NB4 (cell line): ENCODE data around the gene TRIM38.

Experiments
- DNase-seq: peaks from one replicate; pipeline ENCODE4 v3.0.0; 2010; ENCODE audit warnings: low read depth
- H3K4me3 ChIP-seq: one replicate; pipeline ENCODE4 v1.5.1; 2011; ENCODE audit warnings: mild to moderate bottlenecking, low read depth, low read length, moderate library complexity
- MYC ChIP-seq: IDR thresholded peaks from 2 replicates; pipeline ENCODE4 v1.6.1; 2011; ENCODE audit warnings: low read depth, low read length
- POLR2A ChIP-seq: IDR thresholded peaks from 2 replicates; pipeline ENCODE4 v1.6.1; 2011; ENCODE audit warnings: mild to moderate bottlenecking; ENCODE audit not compliant: insufficient read length; ENCODE audit errors: extremely low read depth
- TF ChIP-seq, protein P1 (sequence below): IDR thresholded peaks from 2 replicates; pipeline ENCODE4 v1.6.1; 2011; ENCODE audit warnings: low read depth, low read length
- TF ChIP-seq, protein P2 (sequence below): IDR thresholded peaks from one replicate; pipeline ENCODE4 v1.5.1; 2012; ENCODE audit warnings: low read depth, low read length

Gene TRIM38

DNA sequence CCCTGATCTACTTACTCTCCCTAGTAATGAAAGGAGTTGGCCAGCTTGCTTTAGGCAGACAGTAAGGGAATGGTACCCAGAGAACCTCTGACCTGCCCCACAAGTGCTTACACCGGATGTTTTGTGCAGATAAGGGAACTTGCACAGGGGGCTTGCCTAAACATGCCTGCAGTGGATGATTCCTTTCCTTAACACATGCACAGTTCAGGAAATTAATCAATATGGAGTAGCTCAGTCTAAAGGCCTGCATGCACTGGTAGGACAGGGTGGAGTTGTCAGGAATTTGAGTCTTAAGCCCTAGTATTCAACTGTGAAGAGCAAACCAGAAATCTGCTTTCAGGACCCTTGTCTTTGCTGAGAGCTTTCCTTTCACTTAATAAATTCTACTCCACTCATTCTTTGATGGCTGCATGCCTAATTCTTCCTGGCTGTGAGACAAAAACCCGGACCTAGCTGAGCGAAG is 3.9 kb upstream of the TRIM38 start:
- DNase-seq, result no peak
- TF ChIP-seq POLR2A (no peak), MYC (no peak)
- TF ChIP-seq, protein P1, sequence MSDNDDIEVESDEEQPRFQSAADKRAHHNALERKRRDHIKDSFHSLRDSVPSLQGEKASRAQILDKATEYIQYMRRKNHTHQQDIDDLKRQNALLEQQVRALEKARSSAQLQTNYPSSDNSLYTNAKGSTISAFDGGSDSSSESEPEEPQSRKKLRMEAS, result no peak
- TF ChIP-seq, protein P2, sequence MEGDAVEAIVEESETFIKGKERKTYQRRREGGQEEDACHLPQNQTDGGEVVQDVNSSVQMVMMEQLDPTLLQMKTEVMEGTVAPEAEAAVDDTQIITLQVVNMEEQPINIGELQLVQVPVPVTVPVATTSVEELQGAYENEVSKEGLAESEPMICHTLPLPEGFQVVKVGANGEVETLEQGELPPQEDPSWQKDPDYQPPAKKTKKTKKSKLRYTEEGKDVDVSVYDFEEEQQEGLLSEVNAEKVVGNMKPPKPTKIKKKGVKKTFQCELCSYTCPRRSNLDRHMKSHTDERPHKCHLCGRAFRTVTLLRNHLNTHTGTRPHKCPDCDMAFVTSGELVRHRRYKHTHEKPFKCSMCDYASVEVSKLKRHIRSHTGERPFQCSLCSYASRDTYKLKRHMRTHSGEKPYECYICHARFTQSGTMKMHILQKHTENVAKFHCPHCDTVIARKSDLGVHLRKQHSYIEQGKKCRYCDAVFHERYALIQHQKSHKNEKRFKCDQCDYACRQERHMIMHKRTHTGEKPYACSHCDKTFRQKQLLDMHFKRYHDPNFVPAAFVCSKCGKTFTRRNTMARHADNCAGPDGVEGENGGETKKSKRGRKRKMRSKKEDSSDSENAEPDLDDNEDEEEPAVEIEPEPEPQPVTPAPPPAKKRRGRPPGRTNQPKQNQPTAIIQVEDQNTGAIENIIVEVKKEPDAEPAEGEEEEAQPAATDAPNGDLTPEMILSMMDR, result no peak
- H3K4me3 ChIP-seq, result no peak overlapping the region

DNA sequence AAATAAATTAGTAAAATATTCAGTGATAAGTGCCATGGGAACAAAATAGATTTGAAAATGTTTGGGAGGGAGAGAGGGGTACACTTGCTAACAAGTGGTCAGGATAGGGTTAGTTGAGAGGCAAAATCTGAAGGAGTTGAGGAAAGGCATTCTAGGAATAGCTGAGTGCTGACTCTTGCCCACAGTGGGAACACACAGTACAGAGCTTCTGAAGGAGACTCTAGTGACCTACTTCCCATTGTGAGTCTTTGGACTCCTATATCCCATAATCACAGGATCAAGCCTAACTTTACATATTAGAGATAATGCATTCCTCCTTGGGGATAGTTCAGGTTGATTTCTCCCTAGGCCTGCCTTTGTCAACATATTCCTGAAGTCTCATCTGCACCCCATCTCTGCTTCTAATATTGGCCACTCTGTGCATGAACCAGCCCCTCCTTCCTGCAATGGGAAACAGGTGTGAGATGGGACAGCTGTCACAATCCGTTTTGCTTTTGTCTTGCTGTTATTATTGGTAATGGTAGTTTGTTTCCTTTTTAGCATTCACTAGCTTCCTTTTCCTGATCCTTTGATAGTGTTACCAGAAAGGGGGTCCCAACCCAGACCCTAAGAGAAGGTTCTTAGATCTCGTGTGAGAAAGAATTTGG is 2.6 kb upstream of the TRIM38 start:
- TF ChIP-seq POLR2A (no peak), MYC (no peak)
- TF ChIP-seq, protein P1, result no peak
- TF ChIP-seq, protein P2, result no peak
- no peak for DNase-seq
- no peak overlapping the region for H3K4me3 ChIP-seq

DNA sequence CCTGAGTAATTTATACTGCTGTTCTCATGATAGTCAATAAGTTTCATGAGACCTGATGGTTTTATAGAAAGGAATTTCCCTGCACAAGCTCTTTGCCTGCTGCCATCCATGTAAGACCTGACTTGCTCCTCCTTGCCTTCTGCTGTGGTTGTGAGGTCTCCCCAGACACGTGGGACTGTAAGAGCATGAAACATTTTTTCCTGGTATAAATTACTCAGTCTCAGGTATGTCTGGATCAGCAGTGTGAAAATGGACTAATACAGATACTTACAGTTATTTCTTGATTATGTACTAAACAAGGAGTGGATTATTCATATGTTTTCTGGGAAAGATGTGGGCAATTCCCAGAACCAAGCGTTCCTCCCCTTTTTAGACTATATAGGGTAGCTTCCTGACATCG is 1.9 kb upstream of the TRIM38 start:
- no peak overlapping the region for H3K4me3 ChIP-seq
- TF ChIP-seq, protein P2, result no peak
- TF ChIP-seq POLR2A, result no peak
- no peak for TF ChIP-seq MYC
- TF ChIP-seq, protein P1, result no peak

DNA sequence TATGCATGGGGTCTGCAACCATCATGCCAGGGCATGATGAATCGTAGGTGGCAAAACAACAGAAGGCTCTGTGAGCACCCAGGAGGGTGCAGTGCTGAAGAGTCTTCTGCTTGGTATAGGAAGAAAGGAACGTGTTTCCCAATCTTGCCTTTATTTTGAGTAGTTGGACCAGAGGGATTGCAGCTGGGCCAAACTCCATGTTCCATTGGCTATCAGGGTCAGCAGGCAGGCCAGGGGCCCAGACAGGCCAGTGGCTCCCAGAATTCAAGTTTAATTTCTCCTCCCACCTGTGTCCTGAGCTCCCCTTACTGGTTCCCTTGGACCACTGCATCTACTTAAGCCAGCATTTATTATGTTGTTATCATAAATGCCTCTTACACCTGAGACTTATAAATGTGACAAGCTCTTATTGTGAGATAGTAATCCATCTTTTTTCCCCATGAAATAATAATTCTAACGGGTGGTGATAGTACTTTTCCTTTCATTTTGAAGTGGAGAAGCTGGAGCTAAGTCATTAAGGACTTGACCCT is 918 bp upstream of the TRIM38 start:
- peak overlapping the region; percentile 80 for H3K4me3 ChIP-seq
- DNase-seq, result peak; percentile 27
- TF ChIP-seq POLR2A, result no peak
- TF ChIP-seq MYC, result no peak
- TF ChIP-seq, protein P1, result no peak
- TF ChIP-seq, protein P2, result no peak

More for the DNA sequence above, 1.9 kb upstream of the TRIM38 start:
- no peak for DNase-seq

DNA sequence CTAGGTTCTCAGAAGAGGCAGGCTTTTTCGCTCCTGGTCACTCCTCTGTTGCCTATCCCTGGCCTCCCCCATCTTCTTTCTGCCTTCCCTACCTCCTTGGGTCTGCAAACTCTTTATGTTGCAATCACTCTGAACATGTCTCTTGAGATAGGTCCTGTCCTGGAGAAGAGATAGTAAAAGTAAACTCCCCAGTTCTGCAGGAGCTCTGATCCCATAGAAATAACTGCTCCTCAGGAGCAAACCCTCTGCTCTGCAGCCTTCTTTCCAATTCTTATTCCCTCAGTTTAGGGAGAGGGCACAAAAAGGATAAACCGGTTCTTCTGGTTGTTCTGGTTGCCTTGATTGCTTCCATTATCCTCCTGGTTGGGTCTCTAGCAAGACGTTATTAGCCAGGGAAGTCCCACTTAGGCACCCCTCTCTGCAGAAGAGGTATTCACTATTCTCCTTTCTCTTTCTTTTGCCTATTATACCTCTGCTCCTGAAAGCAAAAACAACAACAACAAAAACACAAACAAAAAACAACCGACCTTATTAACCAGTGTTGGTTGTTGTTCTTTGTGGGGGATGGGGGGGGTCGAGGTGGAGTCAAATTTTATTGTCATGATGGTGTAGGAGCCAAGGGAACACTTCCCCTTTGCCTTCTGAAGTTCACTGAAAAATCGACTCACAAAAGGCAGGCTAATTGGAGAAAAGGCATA is 973 bp downstream of the TRIM38 start:
- peak; percentile 75 for DNase-seq
- H3K4me3 ChIP-seq, result peak overlapping the region; percentile 80
- TF ChIP-seq, protein P1, result no peak
- no peak for TF ChIP-seq POLR2A
- TF ChIP-seq, protein P2, result no peak
- no peak for TF ChIP-seq MYC
